H4 (cell line): ENCODE data around the gene LRRC18. TPM values are rescaled to one million over a fixed set of nuclear protein-coding genes. Genes with fewer than 3 reads are reported as not detected.

Experiments
- DNase-seq: peaks from one replicate; pipeline ENCODE4 v3.0.0-alpha.2; 2015; ENCODE audit warnings: low spot score
- total RNA-seq: library from RNA; depleted of rRNA; stranded (reverse); fragments of >200 nt; shearing (Covaris generic); gene quantifications from 2 replicates; pipeline ENCODE4 v1.2.3, GENCODE V29; 2014; rRNA removed

LRRC18 gene
- total RNA-seq, result 0.06 TPM in 1 of 2 replicates, not detected in the other

GRCh38 chr10:48939790-48940325, at the start of gene LRRC18:
LRRC18 (minus strand) TSS chr10:48939840; CDS start chr10:48914155, 25,685 bp downstream.
- DNase-seq, result no peak

GRCh38 chr10:48985621-48986158, 46.0 kb upstream of the LRRC18 start:
- DNase-seq, result no peak

- DNase-seq, result no peak
These were observed 44.2 kb upstream of the LRRC18 start for GRCh38 chr10:48983648-48984351.

GRCh38 chr10:48982584-48982983, 42.9 kb upstream of the LRRC18 start:
- DNase-seq, result no peak

- DNase-seq, result no peak
These were observed 41.8 kb upstream of the LRRC18 start for GRCh38 chr10:48981310-48981907.

GRCh38 chr10:48978318-48978717, 38.7 kb upstream of the LRRC18 start:
- DNase-seq, result no peak

- no peak for DNase-seq
These were observed 36.6 kb upstream of the LRRC18 start for GRCh38 chr10:48976196-48976595.

GRCh38 chr10:48974510-48975156, 35.0 kb upstream of the LRRC18 start:
- DNase-seq, result no peak

GRCh38 chr10:48973065-48973464, 33.4 kb upstream of the LRRC18 start:
- no peak for DNase-seq

- no peak for DNase-seq
These were observed 31.0 kb upstream of the LRRC18 start for GRCh38 chr10:48970654-48971053.

- no peak for DNase-seq
These were observed 30.4 kb upstream of the LRRC18 start for GRCh38 chr10:48970046-48970445.

GRCh38 chr10:48968036-48968435, 28.4 kb upstream of the LRRC18 start:
- DNase-seq, result no peak

GRCh38 chr10:48965460-48965859, 25.8 kb upstream of the LRRC18 start:
- no peak for DNase-seq

GRCh38 chr10:48964038-48964437, 24.4 kb upstream of the LRRC18 start:
- DNase-seq, result no peak

GRCh38 chr10:48958598-48959190, 19.1 kb upstream of the LRRC18 start:
- DNase-seq, result no peak

- DNase-seq, result no peak
These were observed 17.9 kb upstream of the LRRC18 start for GRCh38 chr10:48957361-48958151.

- no peak for DNase-seq
These were observed 12.1 kb upstream of the LRRC18 start for GRCh38 chr10:48951707-48952106.

GRCh38 chr10:48948470-48949037, 8.9 kb upstream of the LRRC18 start:
- DNase-seq, result no peak

GRCh38 chr10:48947690-48948469, 8.2 kb upstream of the LRRC18 start:
- no peak for DNase-seq

GRCh38 chr10:48946891-48947500, 7.4 kb upstream of the LRRC18 start:
- no peak for DNase-seq
